GM21825 (cell line): ENCODE data around the gene WDHD1.
"Not testable (repeated sequence)": the region's sequence is repeated elsewhere in the genome, so short reads cannot be mapped to it uniquely, and the experiment has no call there.

ENCODE experiments used
- ATAC-seq: cut with Tn5 transposase; IDR thresholded peaks from one replicate; pipeline ENCODE4 v1.9.1; 2021; ENCODE audit warnings: mild to moderate bottlenecking, moderate library complexity; ENCODE audit not compliant: unreplicated experiment

The WDHD1 gene

DNA sequence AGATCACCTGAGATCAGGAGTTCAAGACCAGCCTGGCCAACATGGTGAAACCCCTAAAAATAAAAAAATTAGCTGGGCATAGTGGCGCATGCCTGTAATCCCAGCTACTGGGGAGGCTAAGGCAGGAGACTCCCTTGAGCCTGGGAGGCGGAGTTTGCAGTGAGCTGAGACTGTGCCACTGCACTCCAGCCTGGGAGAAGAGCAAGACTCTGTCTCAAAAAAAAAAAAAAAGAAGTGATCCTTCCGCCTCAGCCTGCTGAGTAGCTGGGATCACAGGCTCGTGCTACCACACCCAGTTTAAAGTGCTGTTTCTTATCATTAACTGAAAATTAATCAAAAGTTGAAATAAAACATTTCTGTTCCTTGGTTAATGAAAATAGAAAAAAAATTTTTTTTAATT, 117.9 kb downstream of the WDHD1 start:
- ATAC-seq = not testable (repeated sequence)

DNA sequence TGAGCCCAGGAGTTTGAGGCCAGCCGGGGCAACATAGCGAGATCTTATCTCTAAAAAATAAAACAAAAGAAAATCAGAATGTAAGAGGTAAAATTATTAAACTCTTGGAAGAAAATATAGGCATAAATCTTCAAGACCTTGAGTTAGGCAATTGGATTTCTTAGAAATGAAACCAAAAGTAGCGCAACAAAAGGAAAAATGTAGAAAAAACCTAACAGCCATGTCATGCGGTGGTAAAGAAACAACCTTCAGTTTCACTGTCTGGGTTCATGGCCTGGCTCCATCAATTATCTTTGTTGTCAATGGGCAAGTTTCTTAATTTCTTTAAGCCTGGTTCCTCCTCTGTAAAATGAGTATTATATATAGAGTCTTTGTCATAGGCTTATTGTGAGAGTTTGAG, 118.7 kb downstream of the WDHD1 start:
- no peak for ATAC-seq

DNA sequence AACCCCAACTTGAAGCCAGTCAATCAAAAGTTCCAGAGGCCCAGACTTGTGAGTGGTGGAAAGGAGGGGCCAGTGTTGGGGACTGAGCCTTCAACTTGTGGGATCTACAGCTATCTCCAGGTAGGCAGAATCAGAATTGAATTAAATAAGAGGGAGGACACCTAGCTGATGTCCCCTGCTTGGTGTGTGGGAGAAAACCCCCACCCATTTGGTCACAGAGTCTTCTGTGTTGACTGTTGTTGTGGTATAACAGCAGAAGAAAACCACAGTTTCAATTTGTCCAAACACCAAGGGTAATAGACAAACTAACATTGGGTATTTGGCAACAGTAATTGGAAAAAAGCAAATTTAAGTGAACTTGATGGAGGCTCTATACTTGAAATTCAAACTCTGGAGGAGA, 120.8 kb downstream of the WDHD1 start:
- no peak for ATAC-seq

DNA sequence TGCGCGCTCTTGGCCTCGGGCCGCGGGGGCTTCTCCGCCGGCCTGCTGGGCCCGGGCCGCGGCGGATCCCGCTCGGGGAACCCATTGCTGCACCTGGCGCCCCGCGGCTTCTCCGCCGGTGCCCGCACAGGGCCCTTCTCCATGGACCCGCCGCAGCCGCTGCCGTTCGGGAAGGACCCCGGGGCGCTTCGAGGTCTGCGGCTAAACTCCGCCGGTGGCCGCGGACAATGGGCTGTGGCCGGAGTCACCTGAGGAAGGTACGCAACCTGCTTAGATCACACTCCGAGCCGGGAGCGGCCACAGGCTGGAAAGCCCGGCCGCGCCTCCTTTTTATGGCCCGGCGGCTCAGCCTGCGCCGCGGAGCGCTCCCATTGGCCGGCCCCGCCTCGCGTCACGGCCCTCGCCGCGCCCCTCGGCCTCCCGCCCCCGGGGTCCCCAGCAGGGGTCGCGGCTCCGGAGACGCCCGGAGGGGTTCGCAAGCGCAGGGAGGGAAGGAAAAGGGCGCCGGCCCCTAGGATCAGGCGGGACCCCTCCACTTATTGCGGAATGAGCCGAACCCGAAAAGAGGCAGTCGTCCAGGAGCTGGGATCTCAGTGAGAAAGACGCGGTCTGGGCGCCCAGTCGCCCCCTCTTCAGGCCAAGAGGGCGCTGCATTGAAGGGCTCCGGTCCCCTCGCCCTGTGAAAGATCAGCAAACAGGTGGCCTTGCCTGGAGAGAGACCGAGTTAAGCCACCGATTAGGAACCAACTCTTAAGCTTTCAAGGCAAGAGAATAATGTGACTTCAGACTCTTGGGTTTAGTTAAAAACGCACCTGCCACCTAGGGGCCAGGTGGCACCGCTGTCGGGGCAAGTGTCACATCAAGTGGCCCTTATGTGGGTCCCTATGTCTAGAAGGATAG, 124.1 kb downstream of the WDHD1 start, which contains the start of gene GCH1:
TSS of gene GCH1 (minus strand) at position 306 of the 900 bp plus-strand sequence. CDS start at position 143, 163 bp downstream.
- ATAC-seq = peak; percentile 84

DNA sequence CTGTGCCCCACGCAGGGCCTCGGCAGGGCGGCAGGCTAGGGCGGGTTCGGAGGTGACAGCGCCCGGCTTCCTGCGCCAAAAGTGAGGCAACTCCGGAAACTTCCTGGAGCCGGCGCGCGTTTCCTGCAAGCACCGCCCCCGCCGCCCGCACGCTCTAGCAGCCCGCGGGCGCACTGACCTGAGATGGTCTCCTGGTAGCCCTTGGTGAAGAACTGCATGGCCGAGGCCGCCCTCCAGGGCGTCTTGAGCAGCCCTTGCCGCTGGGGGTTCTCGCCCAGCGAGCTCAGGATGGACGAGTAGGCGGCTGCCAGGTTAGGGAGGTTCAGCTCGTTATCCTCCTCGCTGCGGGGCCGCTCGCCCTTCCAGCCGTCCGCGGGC, 124.8 kb downstream of the WDHD1 start:
- peak; percentile 50 for ATAC-seq

DNA sequence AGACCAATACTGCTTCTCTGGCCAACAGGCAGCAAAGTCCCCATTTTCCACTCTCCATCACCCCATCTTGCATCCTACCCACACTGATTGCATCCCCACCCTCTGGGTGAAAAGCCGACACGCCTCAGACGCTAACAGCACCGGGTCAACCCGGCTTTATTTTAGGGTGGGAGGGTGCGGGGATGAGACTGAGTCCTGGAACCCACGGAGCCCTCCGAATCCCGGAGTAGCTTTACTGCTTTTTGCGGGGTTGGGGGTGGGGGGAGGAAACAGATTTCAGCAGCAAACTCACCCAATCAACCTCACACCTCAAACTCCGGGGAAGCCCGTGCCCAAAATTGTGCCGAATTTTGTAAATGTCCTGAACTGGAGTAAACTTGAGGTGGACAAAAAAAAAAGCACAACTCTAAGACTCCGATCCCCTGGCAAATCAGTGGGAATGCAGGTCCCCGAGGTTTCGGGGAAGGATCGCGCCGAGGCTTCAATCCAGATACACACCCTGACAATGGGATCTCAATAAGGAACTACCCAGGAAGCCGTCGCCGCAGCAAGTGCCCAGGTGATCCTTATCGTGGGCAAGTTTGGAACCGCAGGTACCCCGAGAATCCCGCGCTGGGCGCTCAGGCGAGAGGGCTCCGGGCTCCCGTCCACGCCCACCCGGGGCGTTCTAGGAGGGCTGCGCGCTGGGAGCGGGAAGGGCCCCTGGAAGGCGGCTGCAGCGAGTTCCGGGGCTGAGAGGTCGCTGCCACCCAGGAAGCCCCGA, 125.3 kb downstream of the WDHD1 start:
- ATAC-seq = no peak

DNA sequence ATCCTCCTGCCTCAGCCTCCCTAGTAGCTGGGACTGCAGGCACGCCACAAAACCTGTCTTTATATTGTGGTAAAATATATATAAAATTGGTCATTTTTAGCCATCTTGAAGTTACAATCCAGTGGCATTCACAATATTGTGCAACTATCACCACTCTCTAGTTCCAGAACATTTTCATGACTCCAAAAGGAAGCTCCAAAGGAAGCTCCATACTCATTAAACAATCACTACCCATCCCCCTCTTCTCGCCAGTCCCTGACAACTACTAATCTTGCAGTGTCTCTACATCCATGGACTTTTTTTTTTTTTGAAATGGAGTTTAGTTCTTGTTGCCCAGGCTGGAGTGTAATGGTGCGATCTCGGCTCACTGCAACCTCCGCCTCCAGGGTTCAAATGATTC, 127.3 kb downstream of the WDHD1 start:
- ATAC-seq = no peak

DNA sequence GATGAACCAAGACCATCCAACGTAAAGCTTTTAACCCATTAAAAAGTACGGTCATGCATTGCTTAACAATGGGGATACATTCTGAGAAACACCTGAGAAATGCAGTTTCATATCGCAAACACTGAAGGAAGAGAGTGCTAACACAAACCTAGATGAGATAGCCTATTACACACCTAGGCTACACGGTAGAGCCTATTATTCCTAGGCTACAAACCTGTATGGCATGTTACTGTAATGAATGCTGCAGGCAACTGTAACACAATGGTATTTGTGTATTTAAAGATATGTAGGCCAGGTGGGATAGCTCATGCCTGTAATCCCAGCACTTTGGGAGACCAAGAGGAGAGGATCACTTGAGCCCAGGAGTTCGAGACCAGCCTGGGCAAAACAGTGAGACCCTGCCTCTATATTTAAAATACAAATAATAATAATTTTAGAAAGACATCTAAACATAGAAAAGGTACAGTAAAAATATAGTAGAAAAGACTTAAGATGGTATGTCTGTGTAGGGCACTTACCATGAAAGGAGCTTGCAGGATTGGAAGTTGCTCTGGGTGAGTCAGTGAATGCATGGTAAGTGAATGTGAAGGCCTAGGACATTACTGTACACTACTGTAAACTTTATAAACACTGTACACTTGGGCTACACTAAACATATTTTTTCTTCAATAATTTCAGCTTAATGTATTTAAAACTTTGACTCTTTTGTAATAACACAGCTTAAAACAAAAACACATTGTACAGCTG, 128.9 kb downstream of the WDHD1 start:
- ATAC-seq = not testable (repeated sequence)

DNA sequence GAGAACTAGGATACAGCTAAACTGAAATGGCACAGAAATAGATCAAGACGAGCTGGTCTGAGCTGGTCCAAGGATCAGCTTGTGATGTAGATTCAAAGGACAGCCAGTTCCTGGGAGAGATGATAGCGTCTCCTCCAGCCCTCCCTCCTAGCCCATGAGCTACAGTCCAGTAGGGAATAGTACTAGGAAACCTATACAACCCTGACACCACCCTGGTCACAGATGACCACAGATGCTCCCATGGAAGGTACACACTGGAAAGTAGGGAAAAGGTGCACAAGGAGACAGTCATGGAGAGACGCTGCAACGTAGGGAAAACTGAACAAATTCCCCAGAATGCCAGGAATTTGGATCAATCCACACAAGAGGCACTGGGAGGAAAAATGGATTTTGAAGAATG, 131.2 kb downstream of the WDHD1 start:
- no peak for ATAC-seq

DNA sequence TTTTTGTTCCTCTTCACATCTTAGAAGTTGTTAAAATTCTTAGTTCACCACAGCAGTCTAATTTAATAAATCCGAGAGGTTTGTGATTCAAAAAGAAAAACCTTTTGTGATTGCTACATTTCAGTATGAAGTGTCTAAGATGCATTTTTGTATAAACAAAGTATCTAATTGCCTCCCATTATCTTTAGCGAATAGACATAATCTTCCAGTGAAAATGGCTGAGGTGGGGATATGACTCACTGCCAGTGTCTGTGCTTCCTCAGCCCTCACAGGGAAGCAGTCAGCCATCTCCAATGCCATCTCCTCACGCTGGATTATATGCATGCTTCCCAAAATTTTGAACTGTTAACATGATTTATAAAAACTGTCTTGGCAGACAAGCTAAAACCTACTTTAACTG, 131.9 kb downstream of the WDHD1 start:
- ATAC-seq = no peak

DNA sequence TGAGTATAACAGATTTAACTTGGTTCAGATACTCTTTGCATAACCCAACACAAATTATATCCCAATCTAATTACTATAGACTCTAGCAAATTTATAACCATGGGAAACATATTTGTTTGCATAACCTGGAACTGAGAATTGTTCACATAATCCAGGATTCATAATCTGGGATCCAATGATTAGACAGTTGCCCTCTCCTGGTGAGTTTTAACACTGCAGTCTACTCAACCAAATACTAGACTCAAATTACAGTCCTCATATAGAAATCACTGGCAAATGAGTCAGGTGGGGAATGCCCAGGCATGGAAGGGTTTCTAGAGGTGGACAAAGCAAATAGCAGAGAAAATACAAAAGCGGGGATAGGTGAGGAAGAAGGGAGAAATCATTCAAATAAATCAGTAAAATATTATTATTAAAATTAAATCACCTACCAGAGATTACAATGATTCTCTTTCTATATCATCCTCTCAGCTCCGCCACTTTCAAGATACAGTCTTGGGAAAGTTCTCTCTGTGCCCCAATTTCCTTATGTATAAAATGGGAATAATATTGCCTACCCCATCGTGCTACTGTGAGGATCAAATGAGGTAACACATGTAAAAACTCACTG, 133.6 kb downstream of the WDHD1 start:
- ATAC-seq = no peak

DNA sequence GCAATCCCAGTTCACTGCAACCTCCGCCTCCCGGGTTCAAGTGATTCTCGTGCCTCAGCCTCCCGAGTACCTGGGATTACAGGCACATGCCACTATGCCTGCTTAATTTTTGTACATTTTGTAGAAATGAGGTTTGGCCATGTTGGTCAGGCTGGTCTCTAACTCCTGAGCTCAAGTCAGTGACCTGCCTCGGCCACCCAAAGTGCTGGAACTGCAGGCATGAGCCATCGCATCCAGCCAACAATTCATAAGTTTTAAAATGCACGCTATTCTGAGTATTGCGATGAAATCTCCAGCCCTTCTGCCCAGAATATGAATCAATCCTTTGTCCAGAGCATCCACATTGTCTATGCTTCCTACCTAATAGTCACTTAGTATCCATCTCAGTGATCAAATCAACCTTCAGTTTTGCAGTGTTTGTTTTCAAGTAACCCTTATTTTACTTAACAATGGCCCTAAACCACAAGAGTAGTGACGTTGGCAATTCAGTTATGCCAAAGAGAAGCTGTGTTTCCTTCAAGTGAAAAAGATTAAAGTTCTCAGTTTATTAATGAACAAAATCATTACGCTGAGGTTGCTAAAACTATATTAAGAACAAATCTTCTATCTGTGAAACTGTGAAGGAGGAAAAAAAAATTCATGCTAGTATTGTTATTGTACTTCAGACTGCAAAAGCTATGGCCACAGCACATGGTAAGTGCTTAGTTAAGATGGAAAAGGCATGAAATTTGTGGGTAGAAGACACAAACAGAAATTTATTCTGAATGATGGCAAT, 135.2 kb downstream of the WDHD1 start:
- ATAC-seq = no peak

DNA sequence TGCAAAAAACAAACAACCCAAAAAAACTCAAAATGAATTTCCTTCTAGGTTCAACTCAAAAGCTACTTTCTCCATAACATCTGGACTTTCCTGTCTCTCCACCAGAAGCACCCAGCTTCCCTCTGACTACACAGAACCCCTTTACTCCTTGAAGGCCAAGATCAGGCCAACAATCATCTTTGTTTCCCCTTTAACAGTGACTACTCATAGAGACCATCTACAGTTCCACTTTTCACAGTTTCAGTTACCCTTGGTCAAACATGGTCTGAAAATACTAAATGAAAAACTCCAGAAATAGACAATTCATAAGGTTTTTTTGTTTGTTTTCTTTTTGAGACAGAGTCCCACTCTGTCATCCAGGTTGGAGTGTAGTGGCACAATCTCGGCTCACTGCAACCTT, 136.1 kb downstream of the WDHD1 start:
- peak; percentile 82 for ATAC-seq

DNA sequence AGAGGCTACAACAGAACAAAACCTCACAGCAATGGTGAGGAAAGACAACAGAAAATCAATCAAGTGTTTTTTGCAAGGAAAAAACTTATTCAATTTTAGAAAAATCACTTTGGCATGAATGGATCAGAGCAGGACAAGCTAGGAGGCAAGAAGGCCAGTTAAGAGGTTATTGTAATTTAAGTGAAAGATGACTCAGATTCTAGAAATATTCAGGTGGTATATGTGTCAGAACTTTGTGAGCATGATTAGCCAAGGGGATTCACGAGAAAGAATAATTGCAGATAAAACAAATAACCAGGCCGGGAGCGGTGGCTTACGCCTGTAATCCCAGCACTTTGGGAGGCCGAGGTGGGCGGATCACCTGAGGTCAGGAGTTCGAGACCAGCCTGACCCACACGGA, 137.0 kb downstream of the WDHD1 start:
- ATAC-seq = no peak
